ENCODE measurements around the gene CA7.

Gene CA7

DNA sequence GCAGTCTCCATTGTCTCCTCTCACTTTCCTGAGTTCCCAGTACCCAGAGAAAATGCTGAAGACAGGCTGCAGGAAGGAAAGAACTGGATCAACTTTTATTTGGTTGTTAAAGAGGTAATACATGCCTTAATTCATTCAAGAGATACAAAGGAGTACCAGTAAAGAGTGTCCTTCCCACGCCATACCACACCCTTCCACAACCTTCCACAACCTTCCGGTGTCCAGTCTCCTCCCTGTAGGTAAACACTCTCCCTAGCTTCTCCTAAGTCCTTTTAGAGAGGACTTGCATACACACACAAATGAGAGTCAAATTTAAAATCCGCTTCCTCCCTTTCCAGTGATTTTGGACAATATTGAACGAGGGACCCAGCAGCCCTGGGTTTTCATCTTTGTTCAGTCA, 2.8 kb upstream of the CA7 start:
- TF ChIP-seq, protein P1, sequence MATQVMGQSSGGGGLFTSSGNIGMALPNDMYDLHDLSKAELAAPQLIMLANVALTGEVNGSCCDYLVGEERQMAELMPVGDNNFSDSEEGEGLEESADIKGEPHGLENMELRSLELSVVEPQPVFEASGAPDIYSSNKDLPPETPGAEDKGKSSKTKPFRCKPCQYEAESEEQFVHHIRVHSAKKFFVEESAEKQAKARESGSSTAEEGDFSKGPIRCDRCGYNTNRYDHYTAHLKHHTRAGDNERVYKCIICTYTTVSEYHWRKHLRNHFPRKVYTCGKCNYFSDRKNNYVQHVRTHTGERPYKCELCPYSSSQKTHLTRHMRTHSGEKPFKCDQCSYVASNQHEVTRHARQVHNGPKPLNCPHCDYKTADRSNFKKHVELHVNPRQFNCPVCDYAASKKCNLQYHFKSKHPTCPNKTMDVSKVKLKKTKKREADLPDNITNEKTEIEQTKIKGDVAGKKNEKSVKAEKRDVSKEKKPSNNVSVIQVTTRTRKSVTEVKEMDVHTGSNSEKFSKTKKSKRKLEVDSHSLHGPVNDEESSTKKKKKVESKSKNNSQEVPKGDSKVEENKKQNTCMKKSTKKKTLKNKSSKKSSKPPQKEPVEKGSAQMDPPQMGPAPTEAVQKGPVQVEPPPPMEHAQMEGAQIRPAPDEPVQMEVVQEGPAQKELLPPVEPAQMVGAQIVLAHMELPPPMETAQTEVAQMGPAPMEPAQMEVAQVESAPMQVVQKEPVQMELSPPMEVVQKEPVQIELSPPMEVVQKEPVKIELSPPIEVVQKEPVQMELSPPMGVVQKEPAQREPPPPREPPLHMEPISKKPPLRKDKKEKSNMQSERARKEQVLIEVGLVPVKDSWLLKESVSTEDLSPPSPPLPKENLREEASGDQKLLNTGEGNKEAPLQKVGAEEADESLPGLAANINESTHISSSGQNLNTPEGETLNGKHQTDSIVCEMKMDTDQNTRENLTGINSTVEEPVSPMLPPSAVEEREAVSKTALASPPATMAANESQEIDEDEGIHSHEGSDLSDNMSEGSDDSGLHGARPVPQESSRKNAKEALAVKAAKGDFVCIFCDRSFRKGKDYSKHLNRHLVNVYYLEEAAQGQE (IDR thresholded peaks at IDR 0.05; ENCODE audit: insufficient replicate concordance, low read depth): no peak
- TF ChIP-seq SPI1 (IDR thresholded peaks at IDR 0.05; ENCODE audit: borderline replicate concordance, low read depth) (no peak), CTCF (IDR thresholded peaks at IDR 0.05; ENCODE audit: insufficient read depth, low read length) (no peak)
- H3K4me3 ChIP-seq (replicated peaks; ENCODE audit: insufficient read depth, low read length): no peak overlapping the region
- no peak overlapping the region for H3K27ac ChIP-seq (replicated peaks)
- no peak for DNase-seq (ENCODE audit: low read depth in 1 of 2, low spot score in 1 of 2)
- H3K27me3 ChIP-seq (ENCODE audit: insufficient read depth, poor library complexity, severe bottlenecking): peaks cover 18% of the 10 kb centered on the region

DNA sequence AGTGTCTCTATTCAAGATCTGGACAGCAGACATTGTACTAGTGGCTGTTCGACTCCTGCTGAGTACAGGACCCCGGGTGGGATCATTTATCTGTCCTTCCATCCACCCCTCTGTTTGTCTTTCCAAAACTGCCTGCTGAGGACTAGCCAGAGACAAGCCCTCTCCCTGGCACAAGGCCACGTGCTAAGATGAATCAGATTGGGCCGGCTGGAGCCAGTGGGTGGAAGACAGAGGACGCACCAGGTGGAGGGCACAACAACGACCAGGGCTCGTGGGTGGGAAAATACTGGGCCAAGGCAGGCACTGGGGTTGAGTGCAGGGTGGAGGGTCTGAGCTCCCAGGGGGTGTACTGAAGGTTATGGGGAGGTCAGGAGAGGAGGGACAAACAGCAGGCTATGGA, 1.4 kb upstream of the CA7 start:
- Histone ChIP-seq H3K4me3 (replicated peaks; ENCODE audit: insufficient read depth, low read length) (no peak overlapping the region), H3K27me3 (ENCODE audit: insufficient read depth, poor library complexity, severe bottlenecking) (peaks cover 18% of the 10 kb centered on the region), H3K27ac (replicated peaks) (no peak overlapping the region)
- no peak for DNase-seq (ENCODE audit: low read depth in 1 of 2, low spot score in 1 of 2)
- TF ChIP-seq, protein P1 (IDR thresholded peaks at IDR 0.05; ENCODE audit: insufficient replicate concordance, low read depth): no peak
- TF ChIP-seq GABPA (IDR thresholded peaks at IDR 0.05; ENCODE audit: low read depth): no peak

GRCh38 chr16:66843191-66843590, 1.0 kb upstream of the CA7 start:
- Histone ChIP-seq H3K27ac (replicated peaks) (no peak overlapping the region), H3K27me3 (ENCODE audit: insufficient read depth, poor library complexity, severe bottlenecking) (peaks cover 18% of the 10 kb centered on the region), H3K4me3 (replicated peaks; ENCODE audit: insufficient read depth, low read length) (no peak overlapping the region)
- DNase-seq (ENCODE audit: low read depth in 1 of 2, low spot score in 1 of 2): no peak
- no peak for TF ChIP-seq CTCF (IDR thresholded peaks at IDR 0.05; ENCODE audit: insufficient read depth, low read length)
- TF ChIP-seq, protein P1 (IDR thresholded peaks at IDR 0.05; ENCODE audit: insufficient replicate concordance, low read depth): no peak
- no peak for TF ChIP-seq POLR2AphosphoS5 (IDR thresholded peaks at IDR 0.05; ENCODE audit: low read depth)
- TF ChIP-seq GABPA (IDR thresholded peaks at IDR 0.05; ENCODE audit: low read depth): no peak
- TF ChIP-seq SPI1 (IDR thresholded peaks at IDR 0.05; ENCODE audit: borderline replicate concordance, low read depth): no peak

DNA sequence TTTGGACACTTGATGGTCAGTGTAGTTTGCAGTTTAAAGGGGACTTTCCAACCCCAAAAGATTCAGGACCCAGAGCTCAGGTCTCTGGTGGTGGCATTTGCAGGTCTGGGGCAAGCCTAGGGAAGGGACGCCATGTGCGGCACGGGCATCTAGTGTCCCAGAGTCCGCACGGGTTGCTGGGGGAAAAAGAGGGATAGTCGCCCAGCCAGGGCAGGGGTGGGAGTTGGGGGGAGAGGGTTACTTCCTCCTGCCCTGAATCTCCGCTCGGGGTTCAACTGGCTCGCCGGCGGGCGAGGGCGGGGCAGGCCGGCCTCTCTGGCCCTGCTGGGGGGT, 239 bp upstream of the CA7 start:
- TF ChIP-seq GABPA (IDR thresholded peaks at IDR 0.05; ENCODE audit: low read depth): no peak
- TF ChIP-seq, protein P1 (IDR thresholded peaks at IDR 0.05; ENCODE audit: insufficient replicate concordance, low read depth): no peak

More for the DNA sequence above, 239 bp upstream of the CA7 start:
- H3K27me3 ChIP-seq (ENCODE audit: insufficient read depth, poor library complexity, severe bottlenecking): peaks cover 18% of the 10 kb centered on the region
- H3K27ac ChIP-seq (replicated peaks): no peak overlapping the region
- H3K4me3 ChIP-seq (replicated peaks; ENCODE audit: insufficient read depth, low read length): no peak overlapping the region
- DNase-seq (ENCODE audit: low read depth in 1 of 2, low spot score in 1 of 2): no peak
